ENCODE measurements around the gene RAB36. TPM values are rescaled to one million over a fixed set of nuclear protein-coding genes. Genes with fewer than 3 reads are reported as not detected.

The RAB36 gene
- polyA plus RNA-seq, 1 donor from 2014 or later = 3.2 TPM

- no peak overlapping the region for H3K4me2 ChIP-seq (ENCODE audit: low read length)
- H3K36me3 ChIP-seq (ENCODE audit: insufficient read depth, low read length) = no peaks in the 10 kb centered on the region
- H4K20me1 ChIP-seq (ENCODE audit: insufficient read depth) = no peaks in the 10 kb centered on the region
- no peaks in the 10 kb centered on the region for H3K79me2 ChIP-seq (replicated peaks; ENCODE audit: insufficient read depth, low read length)
- no peaks in the 10 kb centered on the region for H3K9me3 ChIP-seq (ENCODE audit: low read length)
- TF ChIP-seq, protein P1, sequence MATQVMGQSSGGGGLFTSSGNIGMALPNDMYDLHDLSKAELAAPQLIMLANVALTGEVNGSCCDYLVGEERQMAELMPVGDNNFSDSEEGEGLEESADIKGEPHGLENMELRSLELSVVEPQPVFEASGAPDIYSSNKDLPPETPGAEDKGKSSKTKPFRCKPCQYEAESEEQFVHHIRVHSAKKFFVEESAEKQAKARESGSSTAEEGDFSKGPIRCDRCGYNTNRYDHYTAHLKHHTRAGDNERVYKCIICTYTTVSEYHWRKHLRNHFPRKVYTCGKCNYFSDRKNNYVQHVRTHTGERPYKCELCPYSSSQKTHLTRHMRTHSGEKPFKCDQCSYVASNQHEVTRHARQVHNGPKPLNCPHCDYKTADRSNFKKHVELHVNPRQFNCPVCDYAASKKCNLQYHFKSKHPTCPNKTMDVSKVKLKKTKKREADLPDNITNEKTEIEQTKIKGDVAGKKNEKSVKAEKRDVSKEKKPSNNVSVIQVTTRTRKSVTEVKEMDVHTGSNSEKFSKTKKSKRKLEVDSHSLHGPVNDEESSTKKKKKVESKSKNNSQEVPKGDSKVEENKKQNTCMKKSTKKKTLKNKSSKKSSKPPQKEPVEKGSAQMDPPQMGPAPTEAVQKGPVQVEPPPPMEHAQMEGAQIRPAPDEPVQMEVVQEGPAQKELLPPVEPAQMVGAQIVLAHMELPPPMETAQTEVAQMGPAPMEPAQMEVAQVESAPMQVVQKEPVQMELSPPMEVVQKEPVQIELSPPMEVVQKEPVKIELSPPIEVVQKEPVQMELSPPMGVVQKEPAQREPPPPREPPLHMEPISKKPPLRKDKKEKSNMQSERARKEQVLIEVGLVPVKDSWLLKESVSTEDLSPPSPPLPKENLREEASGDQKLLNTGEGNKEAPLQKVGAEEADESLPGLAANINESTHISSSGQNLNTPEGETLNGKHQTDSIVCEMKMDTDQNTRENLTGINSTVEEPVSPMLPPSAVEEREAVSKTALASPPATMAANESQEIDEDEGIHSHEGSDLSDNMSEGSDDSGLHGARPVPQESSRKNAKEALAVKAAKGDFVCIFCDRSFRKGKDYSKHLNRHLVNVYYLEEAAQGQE (IDR thresholded peaks at IDR 0.05; ENCODE audit: borderline replicate concordance) = no peak
- TF ChIP-seq SMC3 (conservative IDR thresholded peaks at IDR 0.05; ENCODE audit: poor library complexity) (no peak), TAF1 (IDR thresholded peaks at IDR 0.05; ENCODE audit: low read depth) (no peak), MXI1 (conservative IDR thresholded peaks at IDR 0.05; ENCODE audit: poor library complexity, severe bottlenecking) (no peak), POLR2AphosphoS5 (IDR thresholded peaks at IDR 0.05) (no peak), RAD21 (conservative IDR thresholded peaks at IDR 0.05) (no peak), EP300 (conservative IDR thresholded peaks at IDR 0.05; ENCODE audit: poor library complexity, severe bottlenecking) (no peak), EZH2 (IDR thresholded peaks at IDR 0.05; ENCODE audit: borderline replicate concordance, insufficient read depth, low read length, poor library complexity, severe bottlenecking) (no peak)
- TF ChIP-seq, protein P2, sequence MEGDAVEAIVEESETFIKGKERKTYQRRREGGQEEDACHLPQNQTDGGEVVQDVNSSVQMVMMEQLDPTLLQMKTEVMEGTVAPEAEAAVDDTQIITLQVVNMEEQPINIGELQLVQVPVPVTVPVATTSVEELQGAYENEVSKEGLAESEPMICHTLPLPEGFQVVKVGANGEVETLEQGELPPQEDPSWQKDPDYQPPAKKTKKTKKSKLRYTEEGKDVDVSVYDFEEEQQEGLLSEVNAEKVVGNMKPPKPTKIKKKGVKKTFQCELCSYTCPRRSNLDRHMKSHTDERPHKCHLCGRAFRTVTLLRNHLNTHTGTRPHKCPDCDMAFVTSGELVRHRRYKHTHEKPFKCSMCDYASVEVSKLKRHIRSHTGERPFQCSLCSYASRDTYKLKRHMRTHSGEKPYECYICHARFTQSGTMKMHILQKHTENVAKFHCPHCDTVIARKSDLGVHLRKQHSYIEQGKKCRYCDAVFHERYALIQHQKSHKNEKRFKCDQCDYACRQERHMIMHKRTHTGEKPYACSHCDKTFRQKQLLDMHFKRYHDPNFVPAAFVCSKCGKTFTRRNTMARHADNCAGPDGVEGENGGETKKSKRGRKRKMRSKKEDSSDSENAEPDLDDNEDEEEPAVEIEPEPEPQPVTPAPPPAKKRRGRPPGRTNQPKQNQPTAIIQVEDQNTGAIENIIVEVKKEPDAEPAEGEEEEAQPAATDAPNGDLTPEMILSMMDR (IDR thresholded peaks at IDR 0.05; ENCODE audit: poor library complexity, severe bottlenecking) = no peak
- H3K9me2 ChIP-seq (ENCODE audit: insufficient read depth, low read length) = no peaks in the 10 kb centered on the region
- no peaks in the 10 kb centered on the region for H3K27me3 ChIP-seq (ENCODE audit: insufficient read depth, low read depth, low read length)
- H3K27ac ChIP-seq (ENCODE audit: low read length) = no peak overlapping the region
- H2AFZ ChIP-seq (ENCODE audit: low read depth, low read length) = no peak overlapping the region
- no peak overlapping the region for H3K9ac ChIP-seq (ENCODE audit: low read length)
- no peak overlapping the region for H3K4me3 ChIP-seq (ENCODE audit: low read length)
- H3F3A ChIP-seq (ENCODE audit: insufficient read depth, low read length, poor library complexity, severe bottlenecking) = no peaks in the 10 kb centered on the region
Observed at GRCh38 chr22:23103199-23103954, 41.9 kb upstream of the RAB36 start.

GRCh38 chr22:23104187-23104971 lies 40.9 kb upstream of the RAB36 start:
- TF ChIP-seq, protein P1 (IDR thresholded peaks at IDR 0.05; ENCODE audit: borderline replicate concordance) = no peak
- TF ChIP-seq EP300 (conservative IDR thresholded peaks at IDR 0.05; ENCODE audit: poor library complexity, severe bottlenecking) = no peak
- no peak for TF ChIP-seq TAF1 (IDR thresholded peaks at IDR 0.05; ENCODE audit: low read depth)
- TF ChIP-seq RAD21 (conservative IDR thresholded peaks at IDR 0.05) = no peak
- no peak for TF ChIP-seq MXI1 (conservative IDR thresholded peaks at IDR 0.05; ENCODE audit: poor library complexity, severe bottlenecking)
- TF ChIP-seq SMC3 (conservative IDR thresholded peaks at IDR 0.05; ENCODE audit: poor library complexity) = no peak
- TF ChIP-seq EZH2 (IDR thresholded peaks at IDR 0.05; ENCODE audit: borderline replicate concordance, insufficient read depth, low read length, poor library complexity, severe bottlenecking) = no peak
- TF ChIP-seq POLR2AphosphoS5 (IDR thresholded peaks at IDR 0.05) = no peak
- TF ChIP-seq, protein P2 (IDR thresholded peaks at IDR 0.05; ENCODE audit: poor library complexity, severe bottlenecking) = no peak
- Histone ChIP-seq H3K36me3 (ENCODE audit: insufficient read depth, low read length) (no peaks in the 10 kb centered on the region), H3K4me2 (ENCODE audit: low read length) (no peak overlapping the region), H2AFZ (ENCODE audit: low read depth, low read length) (no peak overlapping the region), H3K9ac (ENCODE audit: low read length) (no peak overlapping the region), H3K27ac (ENCODE audit: low read length) (no peak overlapping the region), H4K20me1 (ENCODE audit: insufficient read depth) (no peaks in the 10 kb centered on the region), H3K4me3 (ENCODE audit: low read length) (no peak overlapping the region), H3K9me2 (ENCODE audit: insufficient read depth, low read length) (no peaks in the 10 kb centered on the region), H3K9me3 (ENCODE audit: low read length) (no peaks in the 10 kb centered on the region), H3F3A (ENCODE audit: insufficient read depth, low read length, poor library complexity, severe bottlenecking) (no peaks in the 10 kb centered on the region), H3K27me3 (ENCODE audit: insufficient read depth, low read depth, low read length) (no peaks in the 10 kb centered on the region), H3K79me2 (replicated peaks; ENCODE audit: insufficient read depth, low read length) (no peaks in the 10 kb centered on the region)

All from neural cell (in vitro differentiated cells).